ENCODE results near the gene ANKDD1A.

- no peak for TF ChIP-seq ZBTB21 (CRISPR knock-in tag; IDR thresholded peaks at IDR 0.05; ENCODE audit: borderline replicate concordance)
- TF ChIP-seq, protein P1, sequence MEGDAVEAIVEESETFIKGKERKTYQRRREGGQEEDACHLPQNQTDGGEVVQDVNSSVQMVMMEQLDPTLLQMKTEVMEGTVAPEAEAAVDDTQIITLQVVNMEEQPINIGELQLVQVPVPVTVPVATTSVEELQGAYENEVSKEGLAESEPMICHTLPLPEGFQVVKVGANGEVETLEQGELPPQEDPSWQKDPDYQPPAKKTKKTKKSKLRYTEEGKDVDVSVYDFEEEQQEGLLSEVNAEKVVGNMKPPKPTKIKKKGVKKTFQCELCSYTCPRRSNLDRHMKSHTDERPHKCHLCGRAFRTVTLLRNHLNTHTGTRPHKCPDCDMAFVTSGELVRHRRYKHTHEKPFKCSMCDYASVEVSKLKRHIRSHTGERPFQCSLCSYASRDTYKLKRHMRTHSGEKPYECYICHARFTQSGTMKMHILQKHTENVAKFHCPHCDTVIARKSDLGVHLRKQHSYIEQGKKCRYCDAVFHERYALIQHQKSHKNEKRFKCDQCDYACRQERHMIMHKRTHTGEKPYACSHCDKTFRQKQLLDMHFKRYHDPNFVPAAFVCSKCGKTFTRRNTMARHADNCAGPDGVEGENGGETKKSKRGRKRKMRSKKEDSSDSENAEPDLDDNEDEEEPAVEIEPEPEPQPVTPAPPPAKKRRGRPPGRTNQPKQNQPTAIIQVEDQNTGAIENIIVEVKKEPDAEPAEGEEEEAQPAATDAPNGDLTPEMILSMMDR (IDR thresholded peaks at IDR 0.05), result no peak
- no peak for TF ChIP-seq ZNF416 (CRISPR knock-in tag; IDR thresholded peaks at IDR 0.05)
- no peak for TF ChIP-seq RORB (CRISPR knock-in tag; IDR thresholded peaks at IDR 0.05)
- no peak for TF ChIP-seq SP1 (CRISPR knock-in tag; conservative IDR thresholded peaks at IDR 0.05)
- TF ChIP-seq NR1H2 (CRISPR knock-in tag; IDR thresholded peaks at IDR 0.05), result no peak
- no peak for TF ChIP-seq ZNF232 (CRISPR knock-in tag; IDR thresholded peaks at IDR 0.05)
- no peak for TF ChIP-seq NR3C1 (CRISPR knock-in tag; conservative IDR thresholded peaks at IDR 0.05; ENCODE audit: low read depth)
- no peak for TF ChIP-seq TEAD4 (CRISPR knock-in tag; IDR thresholded peaks at IDR 0.05)
- TF ChIP-seq ATF6 (CRISPR knock-in tag; IDR thresholded peaks at IDR 0.05), result no peak
- TF ChIP-seq CREB1 (CRISPR knock-in tag; IDR thresholded peaks at IDR 0.05), result no peak
- no peak for TF ChIP-seq MAX (CRISPR knock-in tag; IDR thresholded peaks at IDR 0.05)
- TF ChIP-seq ZNF396 (CRISPR knock-in tag; IDR thresholded peaks at IDR 0.05; ENCODE audit: borderline replicate concordance), result no peak
These were observed 85.4 kb downstream of the ANKDD1A start for GRCh38 chr15:64997066-64997465.

Data from WTC11 (cell line).